H1 (cell line): ENCODE measurements around the gene CCDC88C. TPM values are rescaled to one million over a fixed set of nuclear protein-coding genes. Genes with fewer than 3 reads are reported as not detected.

Source experiments
- CTCF ChIA-PET: fragments of 300-600 bp; sonication (Branson Sonifier 250); formaldehyde crosslinking; loops from one replicate; lab custom pipeline; 2021; ENCODE audit not compliant: partially characterized antibody; lab: Charles Lee
- POLR2A ChIA-PET: fragments of 300-600 bp; sonication (Branson Sonifier 250); formaldehyde crosslinking; loops from one replicate; lab custom pipeline; 2021; ENCODE audit warnings: inconsistent platforms; ENCODE audit not compliant: partially characterized antibody; lab: Charles Lee
- DNase-seq, 2 experiments: peaks; one replicate each; pipeline versions ENCODE4 v3.0.0 to v3.0.0-alpha.2; 2010 to 2022; ENCODE audit warnings: low spot score in 2 of 2, low read depth in 1 of 2, mixed read lengths in 1 of 2
- FAIRE-seq: peaks from 2 replicates; lab custom pipeline; 2011; peaks lifted over from hg19 to GRCh38; lab: Jason Lieb, UNC
- H2AFZ ChIP-seq: 2 replicates; pipeline ENCODE4 v1.8.1; 2012; ENCODE audit warnings: low read length, inconsistent platforms
- H2AK5ac ChIP-seq: 2 replicates; pipeline ENCODE4 v1.6.1; 2013; ENCODE audit warnings: low read depth, low read length
- H2BK120ac ChIP-seq: replicated peaks from 2 replicates; pipeline ENCODE3; 2013; ENCODE audit warnings: low read depth, low read length, inconsistent platforms
- H2BK12ac ChIP-seq: 2 replicates; pipeline ENCODE4 v1.6.1; 2013; ENCODE audit warnings: low read depth, low read length
- H2BK15ac ChIP-seq: 2 replicates; pipeline ENCODE4 v1.6.1; 2013; ENCODE audit warnings: low read length
- H2BK20ac ChIP-seq: 2 replicates; pipeline ENCODE4 v1.6.1; 2013; ENCODE audit warnings: low read length
- H2BK5ac ChIP-seq: 2 replicates; pipeline ENCODE4 v1.6.1; 2013; ENCODE audit warnings: low read depth, low read length
- H3K14ac ChIP-seq: 2 replicates; pipeline ENCODE4 v1.6.1; 2013; ENCODE audit warnings: inconsistent platforms; ENCODE audit not compliant: insufficient read length
- H3K18ac ChIP-seq: 2 replicates; pipeline ENCODE4 v1.6.1; 2013; ENCODE audit warnings: low read length; ENCODE audit errors: extremely low read depth
- H3K23ac ChIP-seq: 2 replicates; pipeline ENCODE4 v1.6.1; 2013; ENCODE audit warnings: inconsistent platforms; ENCODE audit not compliant: insufficient read length
- H3K23me2 ChIP-seq: 2 replicates; pipeline ENCODE4 v1.6.1; 2013; ENCODE audit warnings: low read depth, low read length
- H3K27ac ChIP-seq: 2 replicates; pipeline ENCODE4 v1.6.1; 2011; ENCODE audit warnings: low read depth, low read length, inconsistent platforms
- H3K27me3 ChIP-seq, 4 experiments: replicated peaks in 1 of 4; 1 replicate in 1 of 4; 2 replicates in 3 of 4; pipeline versions ENCODE4 v1.6.1 to v1.8.1; 2011 to 2013; ENCODE audit warnings: low read length in 3 of 4, mild to moderate bottlenecking in 3 of 4, inconsistent platforms in 2 of 4, mixed read lengths in 2 of 4, moderate library complexity in 1 of 4; ENCODE audit not compliant: control insufficient read depth in 3 of 4, insufficient read depth in 3 of 4; ENCODE audit errors: extremely low read depth in 1 of 4
- H3K36me3 ChIP-seq, 4 experiments: 2 replicates each; pipeline versions ENCODE4 v1.6.1 to v1.8.1; 2011 to 2013; ENCODE audit warnings: mild to moderate bottlenecking in 4 of 4, low read length in 3 of 4, moderate library complexity in 2 of 4, control low read depth in 1 of 4, inconsistent platforms in 1 of 4; ENCODE audit not compliant: insufficient read depth in 4 of 4, control insufficient read depth in 2 of 4
- H3K4ac ChIP-seq: replicated peaks from 2 replicates; pipeline ENCODE3; 2013; ENCODE audit warnings: low read length, low read depth, mixed read lengths, inconsistent platforms; ENCODE audit not compliant: insufficient read length
- H3K4me1 ChIP-seq, 4 experiments: replicated peaks in 1 of 4; 1 replicate in 1 of 4; 2 replicates in 3 of 4; pipeline versions ENCODE4 v1.6.1 to v1.8.1; 2011 to 2013; ENCODE audit warnings: low read length in 3 of 4, inconsistent platforms in 2 of 4, mixed read lengths in 1 of 4; ENCODE audit not compliant: insufficient read depth in 4 of 4, control insufficient read depth in 3 of 4
- H3K4me2 ChIP-seq, 2 experiments: 2 replicates each; pipeline versions ENCODE4 v1.6.1 to v1.8.1; 2011 to 2013; ENCODE audit warnings: low read depth in 2 of 2, low read length in 2 of 2, control low read depth in 1 of 2, inconsistent platforms in 1 of 2, mild to moderate bottlenecking in 1 of 2; ENCODE audit not compliant: insufficient read depth in 1 of 2
- H3K4me3 ChIP-seq, 4 experiments: fragments of 200-600, 300-600 bp in 1 of 4; sonication (generic), shearing (Covaris generic), sonication (Bioruptor Twin) in 1 of 4; 2 replicates each; pipeline versions ENCODE4 v1.5.1 to v1.8.1; 2011 to 2016; ENCODE audit warnings: low read length in 4 of 4, low read depth in 3 of 4, control low read depth in 2 of 4, inconsistent platforms in 2 of 4, mild to moderate bottlenecking in 2 of 4, mixed read lengths in 1 of 4, moderate library complexity in 1 of 4; ENCODE audit not compliant: insufficient read depth in 2 of 4; ENCODE audit errors: extremely low read depth in 1 of 4
- H3K56ac ChIP-seq: replicated peaks from 2 replicates; pipeline ENCODE3; 2013; ENCODE audit warnings: low read depth, mild to moderate bottlenecking, mixed read lengths, low read length, inconsistent platforms; ENCODE audit not compliant: insufficient read length
- H3K79me1 ChIP-seq: 2 replicates; pipeline ENCODE4 v1.6.1; 2013; ENCODE audit warnings: low read depth, low read length, control low read depth
- H3K79me2 ChIP-seq, 2 experiments: 2 replicates each; pipeline versions ENCODE4 v1.6.1 to v1.8.1; 2012 to 2013; ENCODE audit warnings: low read length in 2 of 2, mild to moderate bottlenecking in 2 of 2, inconsistent platforms in 1 of 2; ENCODE audit not compliant: insufficient read depth in 2 of 2, control insufficient read depth in 1 of 2
- H3K9ac ChIP-seq, 4 experiments: replicated peaks in 1 of 4; 1 replicate in 1 of 4; 2 replicates in 3 of 4; pipeline versions ENCODE4 v1.6.1 to v1.8.1; 2011 to 2013; ENCODE audit warnings: low read depth in 3 of 4, low read length in 3 of 4, control low read depth in 2 of 4, mild to moderate bottlenecking in 2 of 4, moderate library complexity in 2 of 4, inconsistent platforms in 1 of 4; ENCODE audit errors: extremely low read depth in 1 of 4
- H3K9me3 ChIP-seq, 2 experiments: 2 replicates each; pipeline versions ENCODE4 v1.6.1 to v1.8.1; 2012 to 2013; ENCODE audit warnings: mild to moderate bottlenecking in 2 of 2, moderate library complexity in 2 of 2, control low read depth in 1 of 2, inconsistent platforms in 1 of 2, low read depth in 1 of 2, low read length in 1 of 2, mixed read lengths in 1 of 2; ENCODE audit not compliant: insufficient read depth in 2 of 2
- H4K20me1 ChIP-seq, 2 experiments: replicated peaks in 1 of 2; 2 replicates each; pipeline versions ENCODE3 to v1.8.1; 2011 to 2013; ENCODE audit warnings: inconsistent platforms in 2 of 2, low read length in 2 of 2, mild to moderate bottlenecking in 1 of 2; ENCODE audit not compliant: insufficient read depth in 2 of 2, control insufficient read depth in 1 of 2
- H4K5ac ChIP-seq: 2 replicates; pipeline ENCODE4 v1.6.1; 2013; ENCODE audit warnings: low read length, low read depth, mixed read lengths, inconsistent platforms; ENCODE audit not compliant: insufficient read length
- H4K8ac ChIP-seq: 2 replicates; pipeline ENCODE4 v1.8.0; 2013; ENCODE audit warnings: mild to moderate bottlenecking, moderate library complexity, low read length, inconsistent platforms; ENCODE audit not compliant: insufficient read depth; ENCODE audit errors: extremely low read depth
- H4K91ac ChIP-seq: replicated peaks from 2 replicates; pipeline ENCODE3; 2013; ENCODE audit warnings: low read length, mixed read lengths, inconsistent platforms; ENCODE audit not compliant: insufficient read length
- BCL11A ChIP-seq, 2 experiments: IDR thresholded peaks; one replicate each; pipeline ENCODE4 v1.6.1; 2011; ENCODE audit warnings: low read depth in 2 of 2, low read length in 2 of 2, mild to moderate bottlenecking in 2 of 2
- BRCA1 ChIP-seq: IDR thresholded peaks from 2 replicates; pipeline ENCODE4 v1.6.1; 2012; ENCODE audit warnings: low read depth, low read length, improper control_type of control experiment
- CBX5 ChIP-seq: fragments of 300-800, 300-1000 bp; sonication (generic); IDR thresholded peaks from 2 replicates; pipeline ENCODE4 v1.7.1; 2016; ENCODE audit warnings: antibody characterized with exemption, low read length, low read depth
- CTBP2 ChIP-seq: IDR thresholded peaks from 2 replicates; pipeline ENCODE4 v1.7.0; 2011; ENCODE audit warnings: borderline replicate concordance, mild to moderate bottlenecking, moderate library complexity, mixed read lengths, low read length; ENCODE audit not compliant: insufficient read depth, insufficient read length
- GTF2F1 ChIP-seq: IDR thresholded peaks from 2 replicates; pipeline ENCODE4 v1.6.1; 2012; ENCODE audit warnings: low read depth, low read length, improper control_type of control experiment, borderline replicate concordance
- HDAC2 ChIP-seq, 2 experiments: fragments of 300-600 bp in 1 of 2; sonication (generic) in 1 of 2; IDR thresholded peaks; 2 replicates each; pipeline ENCODE4 v1.6.1; 2011 to 2012; ENCODE audit warnings: low read depth in 2 of 2, low read length in 2 of 2, mild to moderate bottlenecking in 2 of 2, moderate library complexity in 2 of 2, borderline replicate concordance in 1 of 2, inconsistent platforms in 1 of 2
- JUN ChIP-seq: IDR thresholded peaks from 2 replicates; pipeline ENCODE4 v1.6.1; 2011; ENCODE audit warnings: low read depth, mild to moderate bottlenecking, improper control_type of control experiment, low read length
- JUND ChIP-seq: IDR thresholded peaks from 2 replicates; pipeline ENCODE4 v1.6.1; 2011; ENCODE audit warnings: mild to moderate bottlenecking, improper control_type of control experiment, low read length
- MAX ChIP-seq: IDR thresholded peaks from 2 replicates; pipeline ENCODE4 v1.6.1; 2012; ENCODE audit warnings: inconsistent platforms
- POLR2A ChIP-seq, 2 experiments: IDR thresholded peaks; 1 replicate in 1 of 2; 2 replicates in 1 of 2; pipeline ENCODE4 v1.6.1; 2011; ENCODE audit warnings: low read depth in 2 of 2, low read length in 2 of 2, mild to moderate bottlenecking in 2 of 2; ENCODE audit errors: control extremely low read depth in 1 of 2
- SIX5 ChIP-seq: IDR thresholded peaks from 2 replicates; pipeline ENCODE4 v1.6.1; 2011; ENCODE audit warnings: mild to moderate bottlenecking, low read depth, low read length
- SP2 ChIP-seq: IDR thresholded peaks from 2 replicates; pipeline ENCODE4 v1.6.1; 2012; ENCODE audit warnings: mild to moderate bottlenecking, low read length, inconsistent platforms
- SUZ12 ChIP-seq: fragments of 200-600 bp; sonication (generic); IDR thresholded peaks from 2 replicates; pipeline ENCODE4 v1.6.1; 2012; ENCODE audit warnings: mild to moderate bottlenecking, inconsistent platforms, low read length, moderate library complexity, mixed read lengths
- TBP ChIP-seq: IDR thresholded peaks from 2 replicates; pipeline ENCODE4 v1.6.1; 2011; ENCODE audit warnings: low read depth, low read length, improper control_type of control experiment
- ZNF274 ChIP-seq: IDR thresholded peaks from 2 replicates; pipeline ENCODE4 v1.7.0; 2012; ENCODE audit warnings: low read length, borderline replicate concordance; ENCODE audit errors: extremely low read depth
- WGBS, 2 experiments: shearing (Covaris generic) in 1 of 2; methylation state at CpG; one replicate each; pipeline versions ENCODE4 v1.1.6 to v1.1.7; 2013 to 2015; ENCODE audit warnings: low lambda C conversion rate in 2 of 2, mixed read lengths in 2 of 2, inconsistent platforms in 1 of 2, low coverage in 1 of 2, missing lambda C conversion rate in 1 of 2; ENCODE audit not compliant: insufficient replicate concordance in 2 of 2, insufficient coverage in 1 of 2, insufficient read length in 1 of 2; ENCODE audit errors: extremely low coverage in 1 of 2, missing lambda C conversion rate in 1 of 2; 5-methylcytosine and 5-hydroxymethylcytosine counted together
- polyA plus RNA-seq, 7 experiments: library from polyadenylated mRNA; depleted of rRNA in 3 of 7; stranded (reverse) in 5 of 7; unstranded in 2 of 7; fragments of >200 nt in 5 of 7; fragments of 200-250 nt in 2 of 7; gene quantifications; 1 replicate in 5 of 7; 2 replicates in 1 of 7; 4 replicates in 1 of 7; pipeline versions ENCODE4 v1.2.1 to v1.2.3, GENCODE V29; 2011 to 2013; ENCODE audit warnings: missing spikeins in 2 of 7, mixed read lengths in 2 of 7
- total RNA-seq: library from RNA; stranded (reverse); fragmentation: NEBNext Ultra II Directional; extraction: Animal tissue kit (Norgen Biotek cat#: 25700); gene quantifications from 2 replicates; pipeline ENCODE4 v1.2.1, GENCODE V29; 2021

CCDC88C gene
- total and polyA plus RNA-seq, 2 of the 8 experiments (the other 6 are each of a cell fraction or from before 2014, with no cell fraction given): 10.3 to 57.7 TPM

GRCh38 chr14:91385224-91385623 is 32.4 kb downstream of the CCDC88C start:
- ChIA-PET POLR2A (no interaction called here), CTCF (interaction anchor here (0.6 to 3.7 kb wide), 4 partner anchors 20 to 61 kb away, joined by 3 to 10 read pairs (median 9); partner anchors contain the start of gene CCDC88C)
- FAIRE-seq: no peak
- Histone ChIP-seq H3K27me3 (no peaks in the 10 kb centered on the region), H3K23ac (no peak overlapping the region), H2AFZ (no peak overlapping the region), H2BK15ac (no peak overlapping the region), H4K20me1 (peaks cover 19 to 32% of the 10 kb centered on the region in 2 experiments), H3K36me3 (no peaks in the 10 kb centered on the region; a peak in 1 of 8 replicates), H3K4me3 (no peak overlapping the region), H4K8ac (no peak overlapping the region), H3K79me1 (peaks cover 34% of the 10 kb centered on the region), H2BK12ac (no peak overlapping the region; the same call in 1 of the 2 replicates), H2BK120ac (no peak overlapping the region), H3K9me3 (no peaks in the 10 kb centered on the region), H2BK5ac (no peak overlapping the region), H3K14ac (no peak overlapping the region), H3K9ac (no peak overlapping the region), H2AK5ac (no peak overlapping the region), H3K4ac (no peak overlapping the region), H3K18ac (no peak overlapping the region), H3K4me1 (peaks cover 13 to 45% (median 34%) of the 10 kb centered on the region in 4 experiments), H3K23me2 (no peaks in the 10 kb centered on the region), H3K27ac (no peak overlapping the region), H4K5ac (no peak overlapping the region), H3K79me2 (peaks cover 18 to 94% of the 10 kb centered on the region in 2 experiments), H2BK20ac (no peak overlapping the region), H4K91ac (no peak overlapping the region), H3K56ac (no peak overlapping the region), H3K4me2 (no peak overlapping the region)
- DNase-seq: no peak
- 94% methylated on average over 6 of the region's 9 CpGs; no CpG with 5 or more reads in 1 of the 2 experiments for WGBS, 2 experiments
- TF ChIP-seq ZNF274 (no peak), CTBP2 (no peak), GTF2F1 (no peak), SUZ12 (no peak), BRCA1 (no peak), TBP (no peak), SIX5 (no peak), MAX (no peak), JUN (no peak), BCL11A (IDR thresholded peaks at IDR 0.05; ENCODE audit: low read depth in 2 of 2, low read length in 2 of 2) (no peak), SP2 (no peak), POLR2A (IDR thresholded peaks at IDR 0.05; ENCODE audit: control extremely low read depth in 1 of 2, low read depth in 2 of 2, low read length in 2 of 2) (no peak), CBX5 (no peak), JUND (no peak), HDAC2 (IDR thresholded peaks at IDR 0.05; ENCODE audit: borderline replicate concordance in 1 of 2, low read depth in 2 of 2, low read length in 2 of 2) (no peak)
